HL-60 (cell line): ENCODE measurements around the gene NR4A3.

ENCODE experiments used
- CTCF ChIP-seq: IDR thresholded peaks from one replicate; pipeline ENCODE4 v1.5.1; 2011; ENCODE audit warnings: low read length, control low read depth, inconsistent platforms; ENCODE audit not compliant: insufficient read depth
- POLR2AphosphoS5 ChIP-seq: IDR thresholded peaks from 2 replicates; pipeline ENCODE4 v1.6.1; 2012; ENCODE audit warnings: low read depth
- SPI1 ChIP-seq: IDR thresholded peaks from 2 replicates; pipeline ENCODE4 v1.6.1; 2012; ENCODE audit warnings: low read depth, mild to moderate bottlenecking, borderline replicate concordance

DNA sequence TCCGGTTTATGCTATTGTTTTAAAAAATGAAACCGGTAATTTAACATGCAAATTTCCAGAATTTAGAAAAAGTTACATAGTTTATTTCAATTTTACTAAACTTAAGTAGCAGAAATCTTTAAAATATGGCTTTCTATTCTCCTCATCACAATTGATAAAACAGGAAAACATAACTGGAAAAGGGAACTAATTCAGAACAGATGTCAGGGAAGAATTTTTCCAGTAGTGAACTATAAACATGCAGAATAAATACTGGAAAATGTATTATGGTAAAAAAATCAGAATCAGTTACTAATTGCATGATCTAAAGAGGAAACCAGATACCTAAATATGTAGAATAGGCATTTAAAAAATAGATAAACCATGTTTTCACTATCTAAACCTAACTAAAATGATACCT lies 7.3 kb upstream of the NR4A3 start:
- TF ChIP-seq CTCF (no peak), SPI1 (no peak), POLR2AphosphoS5 (no peak)
